ENCODE data around the gene TCF12. TPM values are rescaled to one million over a fixed set of nuclear protein-coding genes. Genes with fewer than 3 reads are reported as not detected.
"Not testable (repeated sequence)": the region's sequence is repeated elsewhere in the genome, so short reads cannot be mapped to it uniquely, and the experiment has no call there.

TCF12 gene
- total and polyA plus RNA-seq, 8 donors = 7.7 to 67.4 (median 27.3) TPM

GRCh38 chr15:56994280-56994679 lies 75.8 kb downstream of the TCF12 start:
- Histone ChIP-seq H3K4me1 (peaks cover 7 to 9% (median 7%) of the 10 kb centered on the region in 3 donors), H3K36me3 (no peaks in the 10 kb centered on the region), H3K9me3 (no peaks in the 10 kb centered on the region), H3K4me3 (no peak overlapping the region), H3K27me3 (no peaks in the 10 kb centered on the region), H3K27ac (no peak overlapping the region)
- no peak for FAIRE-seq
- TF ChIP-seq CTCF (IDR thresholded peaks at IDR 0.05) = no peak
- intact Hi-C loops (cut with DNase I) = no loop called here
- no peak for DNase-seq
- no peak for ATAC-seq

GRCh38 chr15:56996093-56996492 lies 77.6 kb downstream of the TCF12 start:
- H3K36me3 ChIP-seq = no peaks in the 10 kb centered on the region
- no peak overlapping the region for H3K27ac ChIP-seq
- FAIRE-seq = no peak
- intact Hi-C loops (cut with DNase I) = no loop called here
- no peaks in the 10 kb centered on the region for H3K4me1 ChIP-seq
- DNase-seq = no peak
- H3K4me3 ChIP-seq = no peak overlapping the region
- no peak for ATAC-seq
- H3K9me3 ChIP-seq = no peaks in the 10 kb centered on the region
- H3K27me3 ChIP-seq = no peaks in the 10 kb centered on the region
- no peak for TF ChIP-seq CTCF (IDR thresholded peaks at IDR 0.05)

GRCh38 chr15:56996746-56997470 lies 78.5 kb downstream of the TCF12 start:
- no peaks in the 10 kb centered on the region for H3K36me3 ChIP-seq
- 92 to 95% methylated on average over 3 of the region's 3 CpGs for WGBS, 2 donors
- DNase-seq (no peak), ATAC-seq (no peak), FAIRE-seq (no peak)
- TF ChIP-seq CTCF (IDR thresholded peaks at IDR 0.05) = no peak
- intact Hi-C loops (cut with DNase I) = no loop called here
- H3K9me3 ChIP-seq = no peaks in the 10 kb centered on the region
- no peak overlapping the region for H3K27ac ChIP-seq
- no peak overlapping the region for H3K4me3 ChIP-seq
- no peaks in the 10 kb centered on the region for H3K27me3 ChIP-seq
- H3K4me1 ChIP-seq = no peaks in the 10 kb centered on the region

GRCh38 chr15:57003418-57003817 lies 85.0 kb downstream of the TCF12 start:
- ATAC-seq (no peak), FAIRE-seq (no peak), DNase-seq (no peak)
- Histone ChIP-seq H3K4me3 (no peak overlapping the region), H3K4me1 (no peaks in the 10 kb centered on the region), H3K27ac (no peak overlapping the region), H3K9me3 (no peaks in the 10 kb centered on the region), H3K36me3 (no peaks in the 10 kb centered on the region), H3K27me3 (no peaks in the 10 kb centered on the region)
- intact Hi-C loops (cut with DNase I) = no loop called here
- WGBS, 2 donors = 65 to 67% methylated on average over 4 of the region's 4 CpGs
- TF ChIP-seq CTCF (IDR thresholded peaks at IDR 0.05) = no peak

- intact Hi-C loops (cut with DNase I) = no loop called here
- DNase-seq (no peak), ATAC-seq (no peak), FAIRE-seq (no peak)
- Histone ChIP-seq H3K27me3 (no peaks in the 10 kb centered on the region), H3K36me3 (no peaks in the 10 kb centered on the region), H3K4me3 (no peak overlapping the region), H3K4me1 (no peaks in the 10 kb centered on the region), H3K9me3 (no peaks in the 10 kb centered on the region), H3K27ac (no peak overlapping the region)
- WGBS, 2 donors = 92% methylated on average over 1 of the region's 1 CpG
- no peak for TF ChIP-seq CTCF (IDR thresholded peaks at IDR 0.05)
These were observed 86.8 kb downstream of the TCF12 start for GRCh38 chr15:57005244-57005643.

GRCh38 chr15:57007797-57008196 lies 89.4 kb downstream of the TCF12 start:
- intact Hi-C loops (cut with DNase I) = not testable (repeated sequence)
- 96 to 100% methylated on average over 1 of the region's 1 CpG for WGBS, 2 donors

More at GRCh38 chr15:57007797-57008196, 89.4 kb downstream of the TCF12 start:
- H3K36me3 ChIP-seq, H3K27ac ChIP-seq, ATAC-seq, H3K9me3 ChIP-seq, FAIRE-seq, H3K4me3 ChIP-seq, H3K4me1 ChIP-seq, H3K27me3 ChIP-seq, DNase-seq: not testable (repeated sequence)

Data from pancreas (tissue), 10 donors.